Mesothelial cell of epicardium (in vitro differentiated cells): ENCODE data around the gene FHIT. TPM values are rescaled to one million over a fixed set of nuclear protein-coding genes. Genes with fewer than 3 reads are reported as not detected.

Experiments
- DNase-seq, 2 experiments: peaks; one replicate each; pipeline ENCODE4 v3.0.0; 2021; ENCODE audit warnings: low spot score in 2 of 2; ENCODE audit not compliant: unreplicated experiment in 2 of 2
- H3K27ac Mint-ChIP-seq: 2 replicates; pipeline ENCODE4 v1.8.0; 2021; ENCODE audit warnings: mixed read lengths
- H3K27me3 Mint-ChIP-seq: 2 replicates; pipeline ENCODE4 v1.8.0; 2021; ENCODE audit warnings: low read depth, mixed read lengths
- H3K36me3 Mint-ChIP-seq: 2 replicates; pipeline ENCODE4 v1.8.0; 2021; ENCODE audit warnings: mixed read lengths
- H3K4me1 Mint-ChIP-seq: 2 replicates; pipeline ENCODE4 v1.8.0; 2021; ENCODE audit warnings: mixed read lengths
- H3K4me3 Mint-ChIP-seq: 2 replicates; pipeline ENCODE4 v1.8.0; 2021; ENCODE audit warnings: mild to moderate bottlenecking, moderate library complexity, mixed read lengths
- H3K9me3 Mint-ChIP-seq: 2 replicates; pipeline ENCODE4 v1.8.0; 2021; ENCODE audit warnings: mixed read lengths
- CTCF ChIP-seq: fragments of 200-600 bp; sonication (generic); IDR thresholded peaks from one replicate; pipeline ENCODE4 v1.5.0; 2021; ENCODE audit warnings: antibody characterized with exemption; ENCODE audit not compliant: unreplicated experiment
- total RNA-seq: library from RNA; stranded (reverse); gene quantifications from 3 replicates; pipeline ENCODE4 v1.2.1, GENCODE V29; 2021

FHIT gene
- total RNA-seq, 1 donor from 2014 or later: 10.7 TPM

- DNase-seq: no peak
- Mint-ChIP-seq H3K27me3 (no peaks in the 10 kb centered on the region), H3K36me3 (no peaks in the 10 kb centered on the region), H3K27ac (peak overlapping the region; percentile 70), H3K9me3 (no peaks in the 10 kb centered on the region), H3K4me3 (no peak overlapping the region), H3K4me1 (peaks cover 57% of the 10 kb centered on the region)
- TF ChIP-seq CTCF: no peak
These were observed 1225.9 kb downstream of the FHIT start for GRCh38 chr3:60025096-60026050.

- H3K27ac Mint-ChIP-seq: no peak overlapping the region
- TF ChIP-seq CTCF: no peak
- peaks cover 59% of the 10 kb centered on the region for H3K4me1 Mint-ChIP-seq
- no peak for DNase-seq
- no peaks in the 10 kb centered on the region for H3K9me3 Mint-ChIP-seq
- H3K4me3 Mint-ChIP-seq: no peak overlapping the region
- no peaks in the 10 kb centered on the region for H3K36me3 Mint-ChIP-seq
- H3K27me3 Mint-ChIP-seq: no peaks in the 10 kb centered on the region
These were observed 1226.9 kb downstream of the FHIT start for GRCh38 chr3:60024400-60024799.

- no peak for TF ChIP-seq CTCF
- Mint-ChIP-seq H3K4me3 (no peak overlapping the region), H3K27ac (peak overlapping the region; percentile 68), H3K9me3 (no peaks in the 10 kb centered on the region), H3K36me3 (no peaks in the 10 kb centered on the region), H3K27me3 (no peaks in the 10 kb centered on the region), H3K4me1 (peaks cover 59% of the 10 kb centered on the region)
- DNase-seq: no peak
These were observed 1228.1 kb downstream of the FHIT start for GRCh38 chr3:60023189-60023588.

- no peak overlapping the region for H3K4me3 Mint-ChIP-seq
- H3K27me3 Mint-ChIP-seq: no peaks in the 10 kb centered on the region
- no peak overlapping the region for H3K27ac Mint-ChIP-seq
- peaks cover 42% of the 10 kb centered on the region for H3K4me1 Mint-ChIP-seq
- H3K36me3 Mint-ChIP-seq: no peaks in the 10 kb centered on the region
- DNase-seq: no peak
- no peak for TF ChIP-seq CTCF
- H3K9me3 Mint-ChIP-seq: no peaks in the 10 kb centered on the region
These were observed 1233.6 kb downstream of the FHIT start for GRCh38 chr3:60017631-60018030.

GRCh38 chr3:60015032-60015705 is 1236.1 kb downstream of the FHIT start:
- TF ChIP-seq CTCF: no peak
- peaks cover 4% of the 10 kb centered on the region for H3K9me3 Mint-ChIP-seq
- H3K4me3 Mint-ChIP-seq: no peak overlapping the region
- no peak overlapping the region for H3K27ac Mint-ChIP-seq
- no peaks in the 10 kb centered on the region for H3K27me3 Mint-ChIP-seq
- H3K4me1 Mint-ChIP-seq: peaks cover 22% of the 10 kb centered on the region
- no peak for DNase-seq
- H3K36me3 Mint-ChIP-seq: peaks cover 3% of the 10 kb centered on the region
